GM21786 (cell line): ENCODE measurements around the gene SCAF1.

Experiments used
- ATAC-seq: cut with Tn5 transposase; IDR thresholded peaks from one replicate; pipeline ENCODE4 v1.9.1; 2021; ENCODE audit not compliant: unreplicated experiment

The SCAF1 gene

DNA sequence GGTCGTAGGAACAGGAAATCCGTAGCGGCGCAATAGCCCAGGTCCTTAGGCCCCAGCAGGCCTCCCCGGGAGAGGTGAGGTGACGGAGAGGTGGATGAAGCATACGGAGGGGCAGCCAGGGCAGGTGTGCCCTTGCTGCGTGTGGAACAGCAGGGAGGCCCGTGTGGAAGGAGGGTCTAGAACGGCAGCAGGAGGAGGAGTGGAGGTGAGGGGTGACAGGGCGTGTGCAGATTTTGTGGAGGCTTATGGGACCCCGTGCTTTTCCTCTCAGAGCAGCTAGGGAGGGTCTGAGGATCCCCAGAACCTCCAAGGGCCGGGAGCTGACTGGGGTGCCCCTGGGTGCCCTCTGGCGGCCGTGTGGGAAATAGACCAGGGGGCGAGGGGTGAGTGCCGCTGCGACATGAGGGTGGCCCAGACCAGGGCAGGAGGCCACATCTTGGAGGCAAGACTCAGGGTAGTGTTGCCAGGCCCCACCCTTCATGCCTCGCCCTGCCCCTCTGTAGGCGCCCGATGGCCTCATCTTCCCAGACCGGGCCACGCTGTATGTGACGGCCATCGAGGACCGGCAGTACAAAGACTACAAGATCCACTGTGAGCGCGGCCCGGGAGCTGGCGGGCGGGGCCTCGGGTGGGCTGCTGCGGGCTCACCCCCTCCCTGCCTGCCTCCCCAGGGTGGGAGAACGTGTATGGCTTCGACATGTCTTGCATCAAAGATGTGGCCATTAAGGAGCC is 42.4 kb downstream of the SCAF1 start:
- no peak for ATAC-seq

DNA sequence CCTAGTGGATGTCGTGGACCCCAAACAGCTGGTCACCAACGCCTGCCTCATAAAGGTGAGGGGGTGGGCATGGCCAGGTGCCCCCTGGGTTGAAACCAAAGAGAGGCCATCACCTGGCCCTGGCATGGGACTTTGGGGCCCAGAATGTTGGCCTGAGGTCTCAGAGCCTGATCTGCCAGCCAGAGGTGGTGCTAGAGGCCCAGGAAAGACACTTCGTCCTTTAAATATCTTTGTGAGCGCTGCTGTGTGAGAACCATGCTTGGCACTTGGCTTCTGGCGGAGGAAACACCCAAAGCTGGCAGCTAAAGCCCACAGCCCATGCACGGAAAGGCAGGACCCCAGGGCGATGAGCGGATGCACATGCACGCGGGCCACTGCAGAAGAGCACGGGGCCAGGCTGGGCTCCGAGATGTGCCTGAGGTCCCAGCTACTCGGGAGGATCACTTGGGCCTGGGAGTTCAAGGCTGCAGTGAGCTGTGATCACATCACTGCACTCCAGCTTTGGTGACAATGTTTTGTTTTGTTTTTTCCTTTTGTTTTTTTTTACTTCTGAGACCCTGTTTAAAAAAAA is 43.1 kb downstream of the SCAF1 start:
- no peak for ATAC-seq

DNA sequence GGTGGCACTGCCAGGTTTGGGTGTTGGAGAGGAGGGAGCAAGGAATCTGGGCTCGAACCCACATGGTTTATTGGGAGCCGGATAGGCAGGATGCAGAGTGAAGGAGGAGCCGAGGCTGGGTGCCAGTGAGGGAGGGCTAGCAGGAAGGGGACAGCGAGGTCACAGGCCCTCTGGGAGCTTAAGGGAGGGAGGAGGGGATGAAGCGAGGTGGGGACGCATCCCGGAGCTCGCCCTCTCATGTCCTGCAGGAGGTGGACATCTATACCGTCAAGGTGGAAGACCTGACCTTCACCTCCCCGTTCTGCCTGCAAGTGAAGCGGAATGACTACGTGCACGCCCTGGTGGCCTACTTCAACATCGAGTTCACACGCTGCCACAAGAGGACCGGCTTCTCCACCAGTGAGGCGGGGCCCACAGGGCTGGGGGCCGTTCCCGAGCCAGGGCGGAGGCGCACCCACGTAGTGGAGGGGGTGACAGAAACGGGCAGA is 43.9 kb downstream of the SCAF1 start:
- ATAC-seq: no peak

DNA sequence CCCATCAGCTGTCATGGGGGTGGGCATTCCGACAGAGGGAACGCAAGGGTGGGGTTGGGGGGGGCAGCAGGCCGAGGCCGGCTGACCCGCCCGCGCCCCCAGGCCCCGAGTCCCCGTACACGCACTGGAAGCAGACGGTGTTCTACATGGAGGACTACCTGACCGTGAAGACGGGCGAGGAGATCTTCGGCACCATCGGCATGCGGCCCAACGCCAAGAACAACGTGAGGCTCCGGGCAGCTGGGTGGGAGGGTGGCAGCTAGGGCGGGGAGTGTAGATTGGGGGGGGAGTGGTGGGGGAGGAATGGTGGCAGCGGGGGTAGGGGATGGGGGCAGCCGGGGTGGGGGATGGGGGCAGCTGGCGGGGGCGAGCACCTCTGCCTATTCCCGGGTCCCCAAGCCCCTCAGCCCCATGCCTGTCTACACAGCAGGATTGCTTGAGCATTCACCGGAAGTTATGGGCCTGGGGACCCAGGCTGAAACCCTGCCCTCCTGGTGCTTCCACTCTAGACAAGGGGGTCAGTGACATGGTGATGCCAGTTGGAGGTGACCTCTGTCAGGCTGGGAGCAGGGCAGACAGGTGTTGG is 44.6 kb downstream of the SCAF1 start:
- no peak for ATAC-seq

DNA sequence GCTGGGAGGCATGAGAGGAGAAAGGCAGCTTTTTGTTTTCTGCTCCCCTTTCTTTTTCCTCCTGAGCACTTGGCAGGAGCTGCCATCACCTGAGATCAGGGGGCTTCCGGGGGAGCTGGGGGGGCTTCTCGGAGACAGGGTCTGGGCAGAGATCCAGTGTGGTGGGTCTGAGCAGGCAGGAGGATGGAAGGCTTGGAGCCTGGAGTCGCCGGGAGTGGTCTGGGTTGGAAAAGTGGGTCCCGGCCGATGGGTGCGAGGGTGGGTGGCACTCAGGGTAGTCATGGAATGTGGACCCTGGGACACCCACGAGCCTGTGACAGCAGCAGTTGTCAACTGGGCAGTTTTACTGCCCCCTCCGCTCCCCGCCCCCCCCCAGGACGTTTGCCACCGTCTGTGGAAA is 45.1 kb downstream of the SCAF1 start:
- no peak for ATAC-seq

DNA sequence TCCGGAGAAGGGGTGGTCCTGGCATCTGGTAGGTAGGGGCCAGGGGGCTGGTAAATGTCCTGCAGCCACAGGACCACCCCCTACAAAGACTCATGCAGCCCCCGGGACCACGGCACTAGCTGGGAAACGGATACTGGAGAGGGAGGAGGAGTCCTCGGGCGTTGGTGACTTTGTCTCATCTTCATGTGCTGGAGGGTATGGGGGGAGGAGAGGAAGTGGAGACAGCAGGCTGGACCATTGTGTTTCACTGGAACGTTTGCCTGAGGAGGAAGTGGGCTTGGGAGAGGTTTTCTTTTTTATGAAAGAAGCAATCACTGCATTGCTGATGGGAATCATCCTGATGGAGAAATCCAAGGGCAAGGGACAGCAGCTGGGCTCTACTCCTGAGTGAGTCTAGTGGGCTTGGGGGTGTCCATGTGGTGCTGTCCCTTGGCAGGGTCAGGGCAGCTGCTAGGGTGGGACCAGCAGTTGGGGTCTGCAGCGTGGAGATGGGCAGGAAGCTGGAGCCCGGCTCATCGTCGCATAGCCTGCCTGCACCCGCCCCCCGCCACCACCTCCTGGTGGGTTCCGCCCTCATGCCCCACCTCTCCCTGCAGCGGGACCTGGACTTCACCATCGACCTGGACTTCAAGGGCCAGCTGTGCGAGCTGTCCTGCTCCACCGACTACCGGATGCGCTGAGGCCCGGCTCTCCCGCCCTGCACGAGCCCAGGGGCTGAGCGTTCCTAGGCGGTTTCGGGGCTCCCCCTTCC is 45.7 kb downstream of the SCAF1 start:
- ATAC-seq: no peak

DNA sequence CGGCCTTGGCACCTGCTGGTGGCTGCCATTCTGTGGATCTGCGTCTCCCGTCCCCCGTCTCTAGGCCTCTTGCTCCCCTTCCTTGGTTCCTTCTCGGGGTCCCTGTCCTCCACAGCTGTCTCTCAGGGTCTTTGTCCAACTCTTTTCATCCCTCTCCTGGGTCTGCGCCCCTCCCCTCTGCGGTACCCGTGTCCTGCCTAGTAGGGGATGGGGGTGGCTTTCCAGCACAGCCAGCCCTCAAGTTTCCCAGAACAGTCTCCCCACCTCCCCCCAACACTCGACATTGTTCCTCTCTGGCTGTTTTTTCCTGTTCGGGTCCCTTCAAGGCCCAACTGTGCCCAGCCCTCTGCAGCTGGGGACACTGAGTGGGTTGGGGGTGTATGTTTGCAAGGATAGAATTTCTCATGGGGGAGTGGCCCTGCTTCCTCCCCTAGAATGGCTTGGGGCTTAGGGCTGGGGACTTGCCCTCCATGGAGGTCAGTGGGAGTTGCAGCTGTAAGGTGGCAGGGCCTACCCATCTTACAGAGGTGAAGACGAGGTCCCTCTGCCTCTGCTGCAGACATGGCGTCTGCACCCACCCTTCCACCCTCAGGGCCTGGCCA is 46.6 kb downstream of the SCAF1 start:
- ATAC-seq: no peak

DNA sequence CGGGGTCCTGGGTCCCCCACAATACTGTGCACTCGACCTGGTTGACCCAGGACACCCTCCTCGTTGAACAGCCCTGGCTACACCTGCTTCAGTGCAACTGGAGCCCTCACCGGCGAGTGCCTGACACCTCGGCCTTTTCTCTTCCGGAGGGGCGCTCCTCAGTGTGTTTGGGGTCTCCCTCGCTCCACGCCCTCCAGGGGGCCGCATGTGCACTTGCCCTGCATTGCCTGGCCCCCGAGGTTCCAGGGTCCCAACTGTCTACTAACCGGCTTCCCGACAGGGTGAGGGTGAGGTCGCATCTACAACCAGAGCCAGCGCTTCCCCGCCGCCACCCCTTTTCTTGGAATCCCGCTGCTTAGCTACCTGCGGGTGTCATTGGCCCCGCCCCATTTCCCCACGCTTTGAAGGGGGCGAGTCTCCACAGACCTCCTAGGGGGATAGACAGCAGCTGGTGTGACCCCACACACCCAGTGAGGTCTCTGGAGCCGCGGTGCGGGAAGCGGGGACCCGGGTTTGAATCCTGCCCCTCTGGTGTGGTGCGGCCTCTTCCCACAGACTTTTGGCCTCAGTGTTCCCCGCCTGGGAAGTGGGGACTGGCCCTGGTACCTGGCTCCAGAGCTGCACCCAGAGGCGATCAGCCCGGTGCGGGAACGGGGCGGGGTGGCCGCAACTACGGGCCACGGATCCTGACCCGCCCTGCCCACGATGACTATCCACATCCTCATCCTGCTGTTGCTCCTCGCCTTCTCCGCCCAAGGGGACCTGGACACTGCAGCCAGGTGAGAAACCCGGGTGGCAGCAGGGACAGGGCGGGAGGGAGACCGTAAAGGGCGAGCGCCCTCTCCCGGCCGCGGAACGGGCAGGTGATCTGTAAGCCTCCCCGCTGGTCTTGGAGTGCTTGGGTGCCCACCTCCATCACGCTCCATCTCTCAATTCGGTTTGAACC is 47.4 kb downstream of the SCAF1 start, which contains the start of gene ADM5:
Gene ADM5 (plus strand): TSS at position 462 of the 946 bp plus-strand sequence. CDS start 244 bp downstream, at position 706.
- no peak for ATAC-seq

DNA sequence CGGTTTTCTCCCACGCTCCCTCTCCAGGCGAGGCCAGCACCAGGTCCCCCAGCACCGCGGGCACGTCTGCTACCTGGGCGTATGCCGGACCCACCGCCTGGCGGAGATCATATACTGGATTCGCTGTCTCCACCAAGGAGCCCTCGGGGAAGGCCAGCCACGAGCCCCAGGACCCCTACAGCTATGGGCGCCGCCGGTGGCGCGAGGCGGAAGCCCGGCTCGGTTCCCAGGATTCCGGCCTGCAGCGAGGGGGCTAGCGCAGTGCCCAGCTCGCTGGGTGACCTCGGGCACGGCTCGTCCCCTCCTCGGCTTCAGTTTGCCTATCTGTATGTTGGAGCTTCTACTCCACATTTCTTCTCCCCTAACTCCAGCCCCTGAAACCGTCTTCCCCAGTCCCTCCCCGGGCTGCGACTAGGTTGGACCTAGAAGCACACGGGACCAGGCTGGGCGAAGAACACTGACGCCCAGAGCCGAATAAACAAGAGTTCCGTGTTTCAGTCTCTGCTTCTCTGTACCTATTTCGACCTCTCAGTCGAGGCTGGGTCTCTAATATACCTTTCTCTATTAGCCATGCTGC is 48.2 kb downstream of the SCAF1 start:
- no peak for ATAC-seq

DNA sequence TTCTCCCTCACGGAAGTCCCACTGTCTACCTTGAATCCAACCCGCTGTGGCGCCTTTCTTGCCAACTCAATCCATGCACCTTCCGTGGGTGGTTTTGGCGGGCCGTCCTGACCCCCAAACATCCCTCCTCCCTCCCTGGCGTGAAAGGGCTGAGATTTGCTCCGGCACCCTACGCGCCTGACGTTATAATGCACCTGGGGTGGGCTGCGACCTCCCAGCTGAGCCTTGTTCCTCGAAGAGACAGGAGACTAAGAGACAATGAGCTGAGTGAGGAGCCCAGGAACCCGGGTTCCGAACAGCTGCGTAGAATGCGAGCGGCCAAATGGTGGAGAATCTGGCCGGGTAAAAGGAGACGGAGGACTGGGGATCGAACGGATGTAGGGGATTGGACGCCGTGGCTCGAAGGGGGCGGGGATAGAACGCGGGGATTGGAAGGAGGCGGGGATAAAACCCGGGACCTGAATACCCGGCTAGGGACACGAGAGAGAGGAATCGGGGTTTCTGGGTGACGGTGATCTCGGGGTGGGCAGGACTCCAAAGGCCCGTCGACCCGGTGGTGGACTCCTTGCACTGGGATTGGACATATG is 48.7 kb downstream of the SCAF1 start, which contains the start of gene CPT1C:
Gene CPT1C (plus strand): TSS at position 461 of the 587 bp plus-strand sequence. CDS start 1,137 bp downstream, outside the sequence.
- ATAC-seq: no peak

DNA sequence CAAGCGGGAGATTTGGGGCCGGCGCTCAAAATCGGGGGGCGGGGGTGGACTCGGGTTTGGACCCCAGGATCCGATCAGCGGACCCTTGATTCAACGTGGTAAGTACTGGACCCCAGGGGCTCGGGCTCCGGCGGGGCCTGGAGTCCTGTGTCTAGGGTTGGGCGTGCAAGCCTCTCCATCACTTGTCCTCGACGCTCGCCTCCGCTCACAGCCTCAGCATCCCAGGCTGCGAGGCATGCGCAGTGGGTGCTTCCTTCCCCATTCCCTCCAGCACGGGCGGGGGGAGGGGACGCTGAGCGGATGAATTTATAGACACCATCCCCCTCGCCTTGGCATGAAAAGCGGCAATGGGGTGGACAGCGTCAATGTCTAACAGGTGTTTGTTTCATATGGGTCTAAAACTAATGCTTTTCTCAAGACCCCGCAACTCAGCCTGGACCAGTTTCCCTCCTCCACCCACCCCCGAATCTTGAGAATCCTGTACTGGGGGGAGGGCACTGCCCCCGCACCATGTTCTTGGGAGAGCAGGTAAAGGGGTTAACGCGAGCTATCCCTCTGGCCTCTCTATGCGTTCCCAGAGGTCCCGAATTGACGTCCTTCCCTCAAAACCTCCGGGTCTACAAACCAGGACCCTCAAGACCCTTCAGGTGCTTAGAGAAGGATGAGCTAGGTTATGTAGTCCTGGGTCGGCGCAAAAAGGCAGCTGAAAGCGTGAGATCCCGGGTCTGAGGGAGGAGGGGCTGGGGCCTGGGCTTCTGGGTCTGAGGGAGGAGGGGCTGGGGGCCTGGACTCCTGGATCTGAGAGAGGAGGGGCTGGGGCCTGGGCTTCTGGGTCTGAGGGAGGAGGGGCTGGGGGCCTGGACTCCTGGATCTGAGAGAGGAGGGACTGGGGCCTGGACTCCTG is 49.5 kb downstream of the SCAF1 start:
- no peak for ATAC-seq

DNA sequence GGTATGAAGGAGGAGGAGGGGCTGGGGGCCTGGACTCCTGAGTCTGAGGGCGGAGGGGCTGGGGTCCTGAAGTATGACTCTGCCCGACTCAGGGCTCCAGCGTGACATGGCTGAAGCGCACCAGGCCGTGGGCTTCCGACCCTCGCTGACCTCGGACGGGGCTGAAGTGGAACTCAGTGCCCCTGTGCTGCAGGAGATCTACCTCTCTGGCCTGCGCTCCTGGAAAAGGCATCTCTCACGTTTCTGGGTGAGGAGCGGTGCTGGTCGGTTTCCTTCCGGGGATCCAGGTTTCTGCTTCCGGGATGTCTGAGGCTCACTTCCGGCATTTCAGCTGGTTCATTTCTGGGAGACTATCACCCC is 50.1 kb downstream of the SCAF1 start:
- no peak for ATAC-seq

DNA sequence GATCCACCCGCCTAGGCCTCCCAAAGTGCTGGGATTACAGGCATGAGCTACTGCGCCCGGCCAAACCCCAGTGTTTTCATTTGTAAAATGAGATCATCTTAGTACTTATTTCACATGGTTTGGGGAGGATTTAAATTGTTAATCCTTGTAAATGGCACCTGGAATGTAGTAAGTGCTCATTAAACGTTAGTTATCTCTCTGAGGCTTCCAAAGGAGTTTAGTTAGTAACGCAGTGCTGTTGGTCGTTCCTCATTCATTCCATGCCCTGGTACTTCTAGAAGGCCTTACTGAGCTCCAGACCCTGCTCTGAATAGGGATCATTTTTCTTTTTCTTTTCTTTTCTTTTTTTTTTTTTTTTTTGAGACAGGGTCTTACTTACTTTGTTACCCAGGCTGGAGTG is 54.1 kb downstream of the SCAF1 start:
- no peak for ATAC-seq

DNA sequence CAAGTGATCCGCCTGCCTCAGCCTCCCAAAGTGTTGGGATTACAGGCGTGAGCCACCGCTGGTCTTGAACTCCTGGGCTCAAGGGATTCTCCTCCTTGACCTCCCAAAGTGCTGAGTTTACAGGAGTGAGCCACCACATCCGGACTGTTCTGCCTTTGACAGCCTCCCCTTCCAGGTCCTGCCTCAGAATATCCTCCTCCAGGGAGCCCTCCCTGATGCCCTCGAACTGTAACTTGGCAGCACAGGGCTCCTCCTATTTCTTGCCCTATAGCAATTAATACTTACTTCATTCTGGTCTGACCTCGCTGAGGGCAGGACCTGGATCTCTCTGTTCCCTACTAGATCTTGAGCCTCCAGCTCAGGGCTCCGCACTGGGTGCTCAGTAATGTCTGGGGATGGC is 54.9 kb downstream of the SCAF1 start:
- no peak for ATAC-seq

DNA sequence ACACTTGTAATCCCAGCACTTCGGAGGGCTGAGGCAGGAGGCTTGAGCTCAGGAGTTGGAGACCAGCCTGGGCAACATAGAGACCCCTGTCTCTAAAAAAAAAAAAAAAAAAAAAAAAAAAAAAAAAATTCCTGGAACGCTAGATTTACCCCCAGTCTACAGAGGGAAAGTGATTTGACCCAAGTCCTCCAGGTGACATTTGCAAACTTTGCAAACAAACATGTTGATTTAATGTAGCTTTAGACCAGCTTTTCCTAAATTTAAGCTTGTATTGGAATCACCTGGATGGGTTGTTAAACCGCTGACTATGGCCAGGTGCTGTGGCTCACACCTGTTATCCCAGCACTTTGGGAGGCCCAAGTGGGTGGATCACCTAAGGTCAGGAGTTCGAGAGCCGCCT is 57.4 kb downstream of the SCAF1 start:
- no peak for ATAC-seq

DNA sequence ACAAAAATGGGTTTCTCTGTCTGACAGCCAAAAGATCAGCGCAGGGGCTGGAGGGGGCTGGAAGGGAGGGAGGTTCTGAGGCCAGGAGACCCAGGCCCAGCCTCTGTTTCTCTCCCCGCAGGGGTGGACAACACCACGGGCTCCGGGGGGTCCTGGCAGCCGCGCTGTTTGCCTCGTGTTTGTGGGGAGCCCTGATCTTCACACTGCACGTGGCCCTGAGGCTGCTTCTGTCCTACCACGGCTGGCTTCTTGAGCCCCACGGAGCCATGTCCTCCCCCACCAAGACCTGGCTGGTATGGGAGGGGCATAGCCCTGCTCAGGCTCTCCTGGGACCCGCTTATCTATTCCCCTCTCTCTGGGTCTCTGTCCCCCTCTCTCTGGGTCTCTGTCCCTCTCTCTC is 58.6 kb downstream of the SCAF1 start:
- no peak for ATAC-seq

DNA sequence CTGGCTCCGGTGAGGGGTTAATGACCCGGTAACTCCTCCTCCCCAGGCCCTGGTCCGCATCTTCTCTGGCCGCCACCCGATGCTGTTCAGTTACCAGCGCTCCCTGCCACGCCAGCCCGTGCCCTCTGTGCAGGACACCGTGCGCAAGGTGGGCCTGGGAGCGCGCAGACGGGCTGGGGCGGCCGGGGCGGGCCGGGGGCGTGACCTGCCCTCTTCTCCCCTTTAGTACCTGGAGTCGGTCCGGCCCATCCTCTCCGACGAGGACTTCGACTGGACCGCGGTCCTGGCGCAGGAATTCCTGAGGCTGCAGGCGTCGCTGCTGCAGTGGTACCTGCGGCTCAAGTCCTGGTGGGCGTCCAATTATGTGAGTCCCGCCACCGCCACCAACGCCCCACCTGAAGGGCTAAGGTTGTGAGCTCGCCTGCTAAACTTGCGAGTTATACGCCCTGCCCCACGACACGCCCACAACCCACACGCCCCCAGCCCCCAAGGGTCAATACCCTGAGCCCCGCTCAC is 59.3 kb downstream of the SCAF1 start:
- no peak for ATAC-seq
